GM12878 (cell line): ENCODE data around the gene IFT122. TPM values are rescaled to one million over a fixed set of nuclear protein-coding genes. Genes with fewer than 3 reads are reported as not detected.

ENCODE experiments used
- ATAC-seq: fragments of 200-7000 bp; cut with Tn5 transposase; 3 replicates; pipeline ENCODE4 v1.9.1; 2020; ENCODE audit warnings: mild to moderate bottlenecking, moderate library complexity
- BruUV-seq: library from RNA; stranded (reverse); fragments of 400-500 nt; replicated peaks from 2 replicates; lab custom pipeline; 2021; lab: Mats Ljungman, UMichigan
- CTCF ChIA-PET: fragments of 300-600 bp; sonication (Branson Sonifier 250); formaldehyde crosslinking; extraction: SDS; loops from one replicate; lab custom pipeline; 2021; ENCODE audit warnings: inconsistent platforms; lab: Yijun Ruan, JAX
- POLR2A ChIA-PET: fragments of 350-600 bp; formaldehyde crosslinking; extraction: SDS; loops from one replicate; lab custom pipeline; 2021; ENCODE audit warnings: inconsistent platforms; lab: Charles Lee
- RAD21 ChIA-PET: fragments of 300-600 bp; sonication (Branson Sonifier 250); formaldehyde crosslinking; loops from one replicate; lab custom pipeline; 2023; ENCODE audit warnings: antibody characterized with exemption; ENCODE audit not compliant: unreplicated experiment; lab: Charles Lee
- SMC1A ChIA-PET: fragments of 300-600 bp; sonication (Branson Sonifier 250); formaldehyde crosslinking; loops from one replicate; lab custom pipeline; 2023; ENCODE audit not compliant: unreplicated experiment, uncharacterized antibody; lab: Charles Lee
- DNase-seq: peaks from one replicate; pipeline ENCODE4 v3.0.0-alpha.2; 2011; ENCODE audit warnings: low read depth, low spot score
- FAIRE-seq: peaks from 3 replicates; lab custom pipeline; 2011; peaks lifted over from hg19 to GRCh38; lab: Jason Lieb, UNC
- H2AFZ ChIP-seq: 2 replicates; pipeline ENCODE4 v1.6.0; 2011; ENCODE audit warnings: low read depth, low read length, control low read depth; ENCODE audit not compliant: control insufficient read depth
- H3K27ac ChIP-seq: 2 replicates; pipeline ENCODE4 v1.5.1; 2011; ENCODE audit warnings: control low read depth; ENCODE audit not compliant: control insufficient read depth, insufficient read depth
- H3K27me3 ChIP-seq, 2 experiments: replicated peaks in 1 of 2; 2 replicates each; pipeline versions ENCODE4 v1.6.0 to v1.6.1; 2011; ENCODE audit warnings: low read length in 1 of 2; ENCODE audit not compliant: control insufficient read depth in 2 of 2, insufficient read depth in 2 of 2
- H3K36me3 ChIP-seq, 2 experiments: 2 replicates each; pipeline ENCODE4 v1.5.1; 2011; ENCODE audit warnings: low read length in 1 of 2; ENCODE audit not compliant: control insufficient read depth in 2 of 2, insufficient read depth in 2 of 2
- H3K4me1 ChIP-seq: 2 replicates; pipeline ENCODE4 v1.6.1; 2011; ENCODE audit warnings: mild to moderate bottlenecking, low read length, moderate library complexity, mixed read lengths; ENCODE audit not compliant: control insufficient read depth, insufficient read depth
- H3K4me2 ChIP-seq: 2 replicates; pipeline ENCODE4 v1.6.0; 2011; ENCODE audit warnings: control low read depth; ENCODE audit not compliant: control insufficient read depth, insufficient read depth
- H3K4me3 ChIP-seq: fragments of 200-600 bp; sonication (generic); 2 replicates; pipeline ENCODE4 v1.5.1; 2016
- H3K79me2 ChIP-seq: 2 replicates; pipeline ENCODE4 v1.6.0; 2011; ENCODE audit warnings: low read length; ENCODE audit not compliant: control insufficient read depth, insufficient read depth
- H3K9ac ChIP-seq: 2 replicates; pipeline ENCODE4 v1.8.0; 2011; ENCODE audit warnings: low read length, control low read depth, mixed read lengths; ENCODE audit not compliant: control insufficient read depth, insufficient read depth
- H3K9me3 ChIP-seq: replicated peaks from 3 replicates; pipeline ENCODE4 v1.5.1; 2011; ENCODE audit warnings: mild to moderate bottlenecking, low read length; ENCODE audit not compliant: control insufficient read depth, insufficient read depth
- H4K20me1 ChIP-seq: 2 replicates; pipeline ENCODE4 v1.6.0; 2011; ENCODE audit not compliant: control insufficient read depth, insufficient read depth
- ATF7 ChIP-seq: fragments of 450-650 bp; IDR thresholded peaks from 2 replicates; pipeline ENCODE4 v1.6.1; 2016; ENCODE audit warnings: low read depth, mild to moderate bottlenecking
- BHLHE40 ChIP-seq, 2 experiments: fragments of 450-650 bp in 1 of 2; IDR thresholded peaks; 2 replicates each; pipeline ENCODE4 v1.6.1; 2011 to 2017; ENCODE audit warnings: low read depth in 2 of 2, borderline replicate concordance in 1 of 2, improper control_type of control experiment in 1 of 2, low read length in 1 of 2, mild to moderate bottlenecking in 1 of 2
- BMI1 ChIP-seq: fragments of 450-650 bp; IDR thresholded peaks from 2 replicates; pipeline ENCODE4 v1.6.1; 2016; ENCODE audit warnings: mild to moderate bottlenecking, moderate library complexity, borderline replicate concordance
- ETV6 ChIP-seq, 2 experiments: fragments of 450-650 bp in 1 of 2; IDR thresholded peaks in 1 of 2; conservative IDR thresholded peaks in 1 of 2; 2 replicates each; pipeline ENCODE4 v1.6.1; 2014; ENCODE audit warnings: antibody characterized with exemption in 1 of 2, borderline replicate concordance in 1 of 2, low read depth in 1 of 2, mild to moderate bottlenecking in 1 of 2, moderate library complexity in 1 of 2
- EZH2 ChIP-seq: IDR thresholded peaks from 2 replicates; pipeline ENCODE4 v1.6.1; 2012; ENCODE audit warnings: low read depth, mild to moderate bottlenecking, control low read depth, inconsistent platforms, low read length, borderline replicate concordance; ENCODE audit not compliant: control insufficient read depth
- HDAC6 ChIP-seq: fragments of 200-600 bp; sonication (generic); IDR thresholded peaks from one replicate; pipeline ENCODE4 v1.8.0; 2017; ENCODE audit warnings: antibody characterized with exemption; ENCODE audit not compliant: unreplicated experiment
- LARP7 ChIP-seq: fragments of 450-650 bp; IDR thresholded peaks from 2 replicates; pipeline ENCODE4 v1.6.1; 2017; ENCODE audit warnings: mild to moderate bottlenecking
- NR2C1 ChIP-seq: fragments of 450-650 bp; IDR thresholded peaks from 2 replicates; pipeline ENCODE4 v1.6.1; 2017; ENCODE audit warnings: antibody characterized with exemption, mild to moderate bottlenecking, moderate library complexity
- RBBP5 ChIP-seq: fragments of 200-600 bp; sonication (generic); conservative IDR thresholded peaks from 2 replicates; pipeline ENCODE4 v1.6.1; 2016
- RUNX3 ChIP-seq: IDR thresholded peaks from 2 replicates; pipeline ENCODE4 v1.6.1; 2012; ENCODE audit warnings: low read length, inconsistent platforms
- TCF7 ChIP-seq: IDR thresholded peaks from 2 replicates; pipeline ENCODE4 v1.6.1; 2014; ENCODE audit warnings: antibody characterized with exemption, borderline replicate concordance
- WRNIP1 ChIP-seq: IDR thresholded peaks from 2 replicates; pipeline ENCODE4 v1.6.1; 2011; ENCODE audit warnings: low read depth, low read length, improper control_type of control experiment, borderline replicate concordance
- YY1 ChIP-seq: IDR thresholded peaks from 2 replicates; pipeline ENCODE4 v1.6.1; 2011; ENCODE audit warnings: low read depth, mild to moderate bottlenecking, low read length
- ZNF207 ChIP-seq: fragments of 450-650 bp; IDR thresholded peaks from 2 replicates; pipeline ENCODE4 v1.6.1; 2014; ENCODE audit warnings: antibody characterized with exemption, mild to moderate bottlenecking, borderline replicate concordance
- ZNF217 ChIP-seq: fragments of 450-650 bp; IDR thresholded peaks from 2 replicates; pipeline ENCODE4 v1.6.1; 2017; ENCODE audit warnings: antibody characterized with exemption, mild to moderate bottlenecking
- ZNF384 ChIP-seq: IDR thresholded peaks from 2 replicates; pipeline ENCODE4 v1.6.1; 2012; ENCODE audit warnings: low read depth, mild to moderate bottlenecking, low read length, improper control_type of control experiment, borderline replicate concordance
- WGBS: methylation state at CpG from one replicate; pipeline ENCODE4 v1.1.6; 2016; ENCODE audit warnings: low lambda C conversion rate; ENCODE audit not compliant: insufficient replicate concordance, insufficient coverage; ENCODE audit errors: missing lambda C conversion rate; 5-methylcytosine and 5-hydroxymethylcytosine counted together
- in situ Hi-C: fragments of 300-500 bp; cut with MboI; formaldehyde crosslinking; loops from 9 replicates; pipeline ENCODE4 v1.14.3; 2018; ENCODE audit warnings: mixed read lengths
- intact Hi-C: fragments of 100-400 bp; cut with micrococcal nuclease; formaldehyde crosslinking; loops from one replicate; pipeline ENCODE4 v1.14.2; 2022; ENCODE audit not compliant: unreplicated experiment
- polyA plus RNA-seq, 11 experiments: library from polyadenylated mRNA; depleted of rRNA in 4 of 11; unstranded in 6 of 11; stranded (reverse) in 5 of 11; fragments of >200 nt; fragmentation: Nextera tagmentation in 4 of 11; fragmentation: Illumina TruSeq in 1 of 11; extraction: Ambion mirVana in 4 of 11; extraction: Trizol in 1 of 11; gene quantifications; 1 replicate in 1 of 11; 2 replicates in 10 of 11; pipeline versions ENCODE4 v1.2.1 to v1.2.3, GENCODE V29; 2011 to 2016; ENCODE audit warnings: inconsistent platforms in 2 of 11, missing spikeins in 2 of 11, low read depth in 1 of 11
- total RNA-seq, 4 experiments: library from RNA; depleted of rRNA in 3 of 4; stranded (reverse); fragments of >200 nt in 3 of 4; fragmentation: Illumina TruSeq in 1 of 4; extraction: Trizol in 1 of 4; gene quantifications; 2 replicates each; pipeline versions ENCODE4 v1.2.1 to v1.2.3, GENCODE V29; 2013 to 2021
- TF ChIP-seq, protein P1 (sequence below): fragments of 450-650 bp; conservative IDR thresholded peaks from 2 replicates; pipeline ENCODE4 v1.6.1; 2017; ENCODE audit warnings: mild to moderate bottlenecking, moderate library complexity
- TF ChIP-seq, protein P2 (sequence below): fragments of 450-650 bp; formaldehyde crosslinking; IDR thresholded peaks from 2 replicates; pipeline ENCODE4 v1.4.0; 2022; ENCODE audit warnings: mild to moderate bottlenecking, moderate library complexity

IFT122 gene
- total and polyA plus RNA-seq, 10 of the 15 experiments (the other 5 are each of a cell fraction or from before 2014, with no cell fraction given) = 1.8 to 19.2 (median 8.4) TPM

DNA sequence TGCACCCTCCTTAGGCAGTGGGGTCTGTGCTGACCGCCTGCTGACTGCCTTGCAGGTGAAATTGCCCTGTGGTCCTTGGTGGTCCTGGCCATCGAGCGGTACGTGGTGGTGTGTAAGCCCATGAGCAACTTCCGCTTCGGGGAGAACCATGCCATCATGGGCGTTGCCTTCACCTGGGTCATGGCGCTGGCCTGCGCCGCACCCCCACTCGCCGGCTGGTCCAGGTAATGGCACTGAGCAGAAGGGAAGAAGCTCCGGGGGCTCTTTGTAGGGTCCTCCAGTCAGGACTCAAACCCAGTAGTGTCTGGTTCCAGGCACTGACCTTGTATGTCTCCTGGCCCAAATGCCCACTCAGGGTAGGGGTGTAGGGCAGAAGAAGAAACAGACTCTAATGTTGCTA lies 90.8 kb downstream of the IFT122 start (continued):
- TF ChIP-seq, protein P1, sequence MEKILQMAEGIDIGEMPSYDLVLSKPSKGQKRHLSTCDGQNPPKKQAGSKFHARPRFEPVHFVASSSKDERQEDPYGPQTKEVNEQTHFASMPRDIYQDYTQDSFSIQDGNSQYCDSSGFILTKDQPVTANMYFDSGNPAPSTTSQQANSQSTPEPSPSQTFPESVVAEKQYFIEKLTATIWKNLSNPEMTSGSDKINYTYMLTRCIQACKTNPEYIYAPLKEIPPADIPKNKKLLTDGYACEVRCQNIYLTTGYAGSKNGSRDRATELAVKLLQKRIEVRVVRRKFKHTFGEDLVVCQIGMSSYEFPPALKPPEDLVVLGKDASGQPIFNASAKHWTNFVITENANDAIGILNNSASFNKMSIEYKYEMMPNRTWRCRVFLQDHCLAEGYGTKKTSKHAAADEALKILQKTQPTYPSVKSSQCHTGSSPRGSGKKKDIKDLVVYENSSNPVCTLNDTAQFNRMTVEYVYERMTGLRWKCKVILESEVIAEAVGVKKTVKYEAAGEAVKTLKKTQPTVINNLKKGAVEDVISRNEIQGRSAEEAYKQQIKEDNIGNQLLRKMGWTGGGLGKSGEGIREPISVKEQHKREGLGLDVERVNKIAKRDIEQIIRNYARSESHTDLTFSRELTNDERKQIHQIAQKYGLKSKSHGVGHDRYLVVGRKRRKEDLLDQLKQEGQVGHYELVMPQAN = no peak
- no peak for TF ChIP-seq ETV6 (conservative IDR thresholded peaks at IDR 0.05 in 1 of 2, IDR thresholded peaks at IDR 0.05 in 1 of 2; ENCODE audit: borderline replicate concordance in 1 of 2, low read depth in 1 of 2)

DNA sequence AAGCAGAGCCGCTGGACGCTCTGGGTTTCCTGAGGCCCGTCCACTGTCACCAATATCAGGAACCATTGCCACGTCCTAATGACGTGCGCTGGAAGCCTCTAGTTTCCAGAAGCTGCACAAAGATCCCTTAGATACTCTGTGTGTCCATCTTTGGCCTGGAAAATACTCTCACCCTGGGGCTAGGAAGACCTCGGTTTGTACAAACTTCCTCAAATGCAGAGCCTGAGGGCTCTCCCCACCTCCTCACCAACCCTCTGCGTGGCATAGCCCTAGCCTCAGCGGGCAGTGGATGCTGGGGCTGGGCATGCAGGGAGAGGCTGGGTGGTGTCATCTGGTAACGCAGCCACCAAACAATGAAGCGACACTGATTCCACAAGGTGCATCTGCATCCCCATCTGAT lies 91.7 kb downstream of the IFT122 start:
- Histone ChIP-seq H3K4me3 (no peak overlapping the region), H3K9me3 (no peaks in the 10 kb centered on the region), H3K4me2 (no peak overlapping the region), H3K9ac (no peak overlapping the region), H3K27ac (no peak overlapping the region), H2AFZ (no peak overlapping the region), H3K36me3 (no peaks in the 10 kb centered on the region), H4K20me1 (no peaks in the 10 kb centered on the region), H3K27me3 (no peaks in the 10 kb centered on the region), H3K79me2 (no peaks in the 10 kb centered on the region), H3K4me1 (no peaks in the 10 kb centered on the region)
- FAIRE-seq (no peak), ATAC-seq (no peak), DNase-seq (no peak)
- WGBS = 44% methylated on average over 11 of the region's 11 CpGs
- ChIA-PET SMC1A (no interaction called here), RAD21 (no interaction called here), CTCF (no interaction called here), POLR2A (interaction anchor here (0.5 kb wide), 1 partner anchor 82 kb away, joined by 6 read pairs; no protein-coding TSS in a partner anchor)
- intact Hi-C loops = no loop called here
- in situ Hi-C loops = no loop called here
- BruUV-seq = no TSS peak
- TF ChIP-seq YY1 (no peak), BHLHE40 (IDR thresholded peaks at IDR 0.05; ENCODE audit: borderline replicate concordance in 1 of 2, low read depth in 2 of 2, low read length in 1 of 2) (no peak), TCF7 (no peak), ZNF217 (no peak), ZNF384 (no peak), RUNX3 (no peak), ZNF207 (no peak), WRNIP1 (no peak), LARP7 (no peak), HDAC6 (no peak), BMI1 (no peak), RBBP5 (no peak), NR2C1 (no peak), ATF7 (no peak), EZH2 (no peak)
- TF ChIP-seq, protein P2, sequence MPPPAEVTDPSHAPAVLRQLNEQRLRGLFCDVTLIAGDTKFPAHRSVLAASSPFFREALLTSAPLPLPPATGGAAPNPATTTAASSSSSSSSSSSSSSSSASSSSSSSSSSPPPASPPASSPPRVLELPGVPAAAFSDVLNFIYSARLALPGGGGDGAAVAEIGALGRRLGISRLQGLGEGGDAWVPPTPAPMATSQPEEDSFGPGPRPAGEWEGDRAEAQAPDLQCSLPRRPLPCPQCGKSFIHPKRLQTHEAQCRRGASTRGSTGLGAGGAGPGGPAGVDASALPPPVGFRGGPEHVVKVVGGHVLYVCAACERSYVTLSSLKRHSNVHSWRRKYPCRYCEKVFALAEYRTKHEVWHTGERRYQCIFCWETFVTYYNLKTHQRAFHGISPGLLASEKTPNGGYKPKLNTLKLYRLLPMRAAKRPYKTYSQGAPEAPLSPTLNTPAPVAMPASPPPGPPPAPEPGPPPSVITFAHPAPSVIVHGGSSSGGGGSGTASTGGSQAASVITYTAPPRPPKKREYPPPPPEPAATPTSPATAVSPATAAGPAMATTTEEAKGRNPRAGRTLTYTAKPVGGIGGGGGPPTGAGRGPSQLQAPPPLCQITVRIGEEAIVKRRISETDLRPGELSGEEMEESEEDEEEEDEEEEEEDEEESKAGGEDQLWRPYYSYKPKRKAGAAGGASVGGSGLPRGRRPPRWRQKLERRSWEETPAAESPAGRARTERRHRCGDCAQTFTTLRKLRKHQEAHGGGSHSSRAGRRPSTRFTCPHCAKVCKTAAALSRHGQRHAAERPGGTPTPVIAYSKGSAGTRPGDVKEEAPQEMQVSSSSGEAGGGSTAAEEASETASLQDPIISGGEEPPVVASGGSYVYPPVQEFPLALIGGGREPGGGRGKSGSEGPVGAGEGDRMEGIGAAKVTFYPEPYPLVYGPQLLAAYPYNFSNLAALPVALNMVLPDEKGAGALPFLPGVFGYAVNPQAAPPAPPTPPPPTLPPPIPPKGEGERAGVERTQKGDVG (CRISPR knock-in tag) = no peak
